HG02970 (cell line): Measurements from ENCODE around the gene NFIB.

ENCODE experiments used
- ATAC-seq: cut with Tn5 transposase; IDR thresholded peaks from one replicate; pipeline ENCODE4 v1.9.1; 2021; ENCODE audit warnings: mild to moderate bottlenecking, moderate library complexity, moderate number of reproducible peaks; ENCODE audit not compliant: unreplicated experiment, low FRiP score

NFIB gene

DNA sequence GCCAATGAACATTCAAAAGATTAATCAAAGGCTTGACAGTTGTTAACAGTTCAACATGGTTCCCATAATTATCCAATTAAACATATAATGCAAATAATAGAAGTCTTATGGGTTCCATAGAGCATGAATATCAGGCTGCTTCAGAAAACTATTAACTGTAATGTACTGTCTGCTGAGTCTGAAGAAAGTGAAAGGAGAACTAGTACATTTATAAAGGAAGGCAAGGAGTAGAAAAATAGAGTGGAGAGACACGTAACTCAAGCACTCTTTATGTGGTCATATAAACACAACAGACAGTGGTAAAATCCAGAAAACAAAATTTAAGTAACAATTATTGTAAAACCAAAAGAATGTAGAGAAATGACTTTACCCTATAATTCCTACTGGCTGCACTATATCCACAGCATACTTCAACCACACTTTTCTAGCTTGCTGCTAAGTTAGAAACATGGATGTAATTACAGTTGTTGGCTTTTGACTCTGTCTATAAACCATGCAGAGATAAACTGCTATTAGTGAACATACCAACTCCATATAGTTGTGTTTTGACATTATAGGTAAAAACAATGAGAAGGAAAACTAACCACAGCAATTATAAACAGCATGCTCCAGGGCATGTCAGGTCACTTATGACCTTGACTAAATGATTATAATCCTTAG is 32.7 kb downstream of the NFIB start:
- ATAC-seq: no peak

GRCh38 chr9:14279671-14280070 is 34.3 kb downstream of the NFIB start:
- ATAC-seq: no peak

DNA sequence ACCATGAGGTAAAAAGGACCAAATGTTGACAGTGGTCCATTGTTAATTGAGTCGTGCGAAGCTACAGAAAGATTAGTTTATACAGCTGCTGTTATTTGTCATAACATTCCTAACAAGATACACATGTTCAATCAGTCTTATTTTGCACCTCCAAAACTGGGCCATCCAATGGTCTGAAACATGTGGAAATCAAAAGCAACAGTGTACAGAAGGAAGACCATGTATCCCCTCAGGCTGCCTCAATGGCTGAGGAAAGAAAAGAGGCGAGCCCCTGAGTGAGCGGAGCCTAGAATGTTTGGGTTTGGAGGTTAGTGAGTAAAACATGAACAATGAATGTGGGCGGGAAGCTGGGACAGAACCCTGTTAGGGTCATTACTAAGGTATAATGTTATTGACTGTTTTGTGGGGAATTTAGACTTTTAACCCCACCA is 35.6 kb downstream of the NFIB start:
- no peak for ATAC-seq

GRCh38 chr9:14277761-14278160 is 36.2 kb downstream of the NFIB start:
- no peak for ATAC-seq

DNA sequence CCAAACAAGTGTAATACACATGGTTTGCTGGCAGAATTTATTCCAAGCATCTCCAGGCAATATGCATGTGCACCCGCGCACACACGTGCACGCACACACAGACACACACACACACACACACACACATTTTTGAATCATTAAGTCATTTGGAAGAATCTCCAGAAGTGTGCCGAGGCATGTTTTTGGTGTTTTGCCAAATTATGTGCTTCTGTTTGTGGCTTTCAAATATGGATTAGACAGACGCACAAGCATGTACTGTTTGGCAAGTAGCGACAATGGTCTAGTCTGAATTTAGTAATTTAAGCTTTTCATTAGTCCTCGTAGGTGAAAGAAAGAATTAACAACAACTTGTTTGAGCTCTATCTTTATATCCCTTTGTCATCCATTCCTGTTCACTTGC is 36.7 kb downstream of the NFIB start:
- ATAC-seq: no peak

DNA sequence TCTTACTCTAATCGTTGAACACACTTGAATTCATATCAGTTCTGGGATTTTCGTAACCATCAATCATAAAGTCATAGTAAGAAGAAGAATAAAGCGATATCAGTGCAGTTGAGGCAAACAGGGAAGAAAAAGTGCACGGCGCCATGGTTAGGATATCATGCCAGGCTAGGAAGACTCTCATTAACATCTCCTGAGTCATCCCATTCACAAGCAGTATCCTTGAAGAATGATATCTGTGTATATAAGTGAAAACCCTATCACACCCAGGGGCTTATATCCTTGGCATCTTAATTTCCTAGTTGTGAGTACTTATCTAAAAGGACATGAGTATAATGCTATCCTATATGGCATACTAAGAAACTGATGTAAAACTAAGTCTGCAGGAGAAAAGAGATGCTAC is 38.6 kb downstream of the NFIB start:
- ATAC-seq: no peak

- no peak for ATAC-seq
These were observed 40.2 kb downstream of the NFIB start for GRCh38 chr9:14273696-14274121.

GRCh38 chr9:14272927-14273528 is 40.9 kb downstream of the NFIB start:
- no peak for ATAC-seq

DNA sequence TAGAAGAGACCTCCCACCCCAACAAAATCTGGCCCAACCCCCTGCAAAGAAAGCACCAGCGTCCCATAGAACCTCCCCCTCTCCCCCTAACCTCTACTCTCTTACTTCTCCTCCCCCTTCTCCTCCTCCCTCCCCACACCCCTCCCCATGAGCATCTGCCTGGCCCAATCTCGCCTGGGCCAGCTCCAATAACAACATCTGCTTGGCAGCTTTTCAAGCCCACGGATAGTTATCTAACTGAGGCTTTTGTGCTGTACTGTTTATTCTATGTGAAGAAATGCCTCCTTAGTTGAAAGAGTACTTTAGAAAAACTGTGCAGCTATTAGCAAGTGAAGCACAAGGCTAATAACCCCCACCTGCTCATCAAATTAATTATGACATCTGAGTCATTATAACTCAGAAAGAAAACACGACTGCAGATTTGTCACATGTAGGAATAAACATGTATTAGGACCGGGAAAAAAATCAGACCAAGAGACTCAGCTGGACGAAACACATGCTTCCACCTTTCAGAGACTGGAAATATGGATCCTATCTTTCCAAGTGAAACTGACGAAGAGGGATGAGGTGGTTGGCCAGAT is 42.8 kb downstream of the NFIB start:
- ATAC-seq: no peak

DNA sequence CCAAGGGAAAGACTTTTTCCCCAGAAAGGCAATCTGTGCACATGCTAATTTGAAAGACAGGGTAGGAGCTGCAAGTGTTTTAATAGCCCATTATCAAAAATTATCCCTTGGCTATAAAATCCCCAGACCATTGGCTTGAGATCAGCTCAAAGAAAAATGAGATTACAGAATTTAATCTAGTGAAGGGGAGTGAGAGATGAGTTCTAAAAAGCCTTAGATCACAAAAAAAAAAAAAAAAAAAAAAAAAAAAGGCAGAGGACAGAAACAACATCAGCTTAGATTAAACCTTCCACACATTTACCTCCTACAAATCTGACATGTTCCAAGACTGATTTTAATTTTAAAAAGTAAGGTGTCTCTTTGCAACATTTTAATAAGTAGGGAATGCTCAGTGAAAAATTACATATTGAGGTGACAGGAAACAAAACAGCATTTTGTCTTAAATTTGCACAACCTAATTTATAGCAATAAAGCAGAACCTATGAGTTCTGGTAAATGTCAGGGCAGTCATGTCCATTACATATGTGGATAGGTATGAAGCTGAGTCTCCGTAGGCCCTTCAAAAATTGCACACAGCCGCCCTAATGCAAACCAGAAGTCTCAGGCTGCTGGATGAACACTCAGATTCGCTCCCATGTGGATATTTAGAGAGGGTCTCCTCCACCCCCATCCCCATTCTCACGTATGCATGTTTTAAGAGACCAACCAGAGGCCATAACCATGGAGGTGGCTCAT is 43.4 kb downstream of the NFIB start:
- ATAC-seq: no peak

DNA sequence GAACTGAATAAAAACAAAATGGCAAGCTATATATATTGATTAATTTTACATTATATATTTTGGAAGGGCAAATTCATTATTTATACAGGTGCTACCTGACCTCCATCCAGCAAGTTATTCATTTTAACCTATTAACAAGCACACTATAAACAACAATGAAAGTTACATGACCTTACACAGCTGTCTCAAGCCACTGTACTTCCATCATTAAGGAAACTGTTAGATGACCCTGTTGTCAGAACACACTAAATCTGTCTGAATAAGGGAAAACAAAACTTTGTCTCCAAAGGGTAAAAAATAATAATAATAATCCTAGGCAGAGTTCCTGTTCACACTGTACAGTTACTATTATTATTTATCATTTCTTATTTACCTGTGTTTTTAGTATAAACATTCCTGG is 44.0 kb downstream of the NFIB start:
- ATAC-seq: no peak

DNA sequence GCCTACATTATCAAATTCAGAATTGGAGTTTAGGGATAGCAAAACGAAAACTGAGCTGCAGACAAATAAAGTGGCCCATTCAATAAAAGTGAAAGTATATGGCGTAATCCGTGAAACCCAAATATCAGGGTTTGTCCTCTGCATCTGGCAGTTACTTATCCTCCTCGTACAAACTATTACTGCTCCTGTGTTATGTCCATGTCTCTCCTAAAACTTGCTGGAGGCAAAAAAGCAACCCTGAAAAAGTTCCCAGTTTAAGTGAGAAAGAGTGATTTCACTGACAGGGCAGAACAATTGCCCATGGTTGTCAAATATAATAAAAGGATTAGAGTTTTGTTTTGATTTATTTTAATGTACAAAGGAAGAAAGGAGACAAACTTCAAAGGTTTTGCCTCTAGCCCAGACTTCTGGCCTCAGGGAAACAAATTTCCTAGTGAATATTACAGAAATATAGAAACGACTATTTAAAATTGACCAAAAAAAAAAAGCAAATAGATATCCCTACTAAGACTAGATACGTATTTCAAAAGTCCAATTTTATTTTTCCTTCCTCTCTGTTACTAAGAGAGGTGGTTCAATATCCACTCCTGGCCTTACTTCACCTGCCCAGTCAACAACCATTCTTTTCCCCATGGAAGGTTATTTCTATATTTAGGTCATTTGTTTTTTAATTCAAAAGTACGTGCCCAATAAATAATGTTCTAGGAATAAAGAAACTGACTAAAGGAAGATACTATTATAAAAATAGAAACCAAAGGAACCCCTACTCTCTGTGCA is 50.0 kb downstream of the NFIB start:
- no peak for ATAC-seq

- ATAC-seq: no peak
These were observed 51.1 kb downstream of the NFIB start for GRCh38 chr9:14262827-14263226.

DNA sequence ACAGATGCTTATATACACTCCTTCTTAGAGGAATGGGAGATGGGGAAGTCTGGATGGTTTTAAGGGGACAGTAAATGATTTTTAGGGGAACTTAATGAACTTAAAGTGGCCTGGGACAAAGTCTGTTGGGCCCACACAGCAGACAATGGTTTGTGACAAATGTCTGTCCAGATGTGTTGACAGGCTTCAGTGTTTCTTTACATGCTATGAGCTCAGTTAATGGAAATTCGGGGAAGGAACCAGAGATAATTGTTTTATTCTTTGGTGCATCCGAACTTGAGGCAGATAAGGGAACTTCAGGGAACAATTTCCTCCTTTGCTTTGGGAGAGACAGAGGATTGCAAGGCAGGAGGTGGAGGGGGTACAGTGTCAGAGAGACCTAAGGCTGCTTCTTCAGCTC is 52.3 kb downstream of the NFIB start:
- no peak for ATAC-seq

GRCh38 chr9:14260101-14260500 is 53.8 kb downstream of the NFIB start:
- ATAC-seq: no peak

DNA sequence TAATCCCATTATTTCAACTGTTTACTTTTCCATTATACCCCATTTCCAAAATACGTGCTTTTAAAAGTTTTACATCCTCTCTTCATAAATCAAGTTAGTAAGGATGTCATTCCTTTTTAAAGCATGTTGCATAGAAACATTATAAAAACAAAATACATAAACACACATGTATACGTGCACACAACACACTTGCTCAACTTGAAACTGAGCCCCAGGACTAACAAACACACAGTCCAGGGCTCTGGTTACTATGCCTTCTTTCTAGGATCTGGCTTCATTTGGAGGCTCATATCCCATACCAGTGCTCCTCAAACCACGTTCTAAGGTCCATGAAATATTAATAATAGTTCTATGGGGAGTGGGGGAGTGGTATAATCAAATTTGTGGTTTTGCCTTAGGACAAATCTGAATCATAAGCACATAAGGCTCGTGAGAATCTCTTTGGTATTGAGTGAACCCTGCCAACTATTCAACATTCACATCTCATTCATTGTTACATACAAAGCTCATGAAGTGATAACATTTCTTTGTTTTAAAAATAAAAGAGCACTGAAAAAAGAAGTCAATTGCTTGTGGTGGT is 55.2 kb downstream of the NFIB start:
- ATAC-seq: no peak

DNA sequence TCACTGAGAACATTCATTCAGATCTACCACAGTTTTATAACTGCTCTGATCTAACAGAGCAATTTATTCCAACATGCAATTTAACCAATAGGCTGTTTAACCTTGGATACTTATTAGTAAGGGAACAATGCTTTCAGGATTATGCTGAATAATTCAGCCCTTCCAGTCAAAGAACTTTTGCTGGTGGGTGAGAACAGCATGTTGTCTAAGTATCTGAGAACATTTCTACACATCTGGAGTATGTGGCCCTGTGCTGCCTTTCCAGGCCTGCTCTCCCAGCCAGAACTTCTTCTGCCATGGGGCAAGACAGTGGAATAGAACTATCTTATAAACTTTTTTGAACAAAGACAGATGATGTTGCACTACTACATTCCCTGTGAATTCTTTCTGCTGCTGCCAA is 55.8 kb downstream of the NFIB start:
- ATAC-seq: no peak

- no peak for ATAC-seq
These were observed 57.4 kb downstream of the NFIB start for GRCh38 chr9:14256588-14256987.

DNA sequence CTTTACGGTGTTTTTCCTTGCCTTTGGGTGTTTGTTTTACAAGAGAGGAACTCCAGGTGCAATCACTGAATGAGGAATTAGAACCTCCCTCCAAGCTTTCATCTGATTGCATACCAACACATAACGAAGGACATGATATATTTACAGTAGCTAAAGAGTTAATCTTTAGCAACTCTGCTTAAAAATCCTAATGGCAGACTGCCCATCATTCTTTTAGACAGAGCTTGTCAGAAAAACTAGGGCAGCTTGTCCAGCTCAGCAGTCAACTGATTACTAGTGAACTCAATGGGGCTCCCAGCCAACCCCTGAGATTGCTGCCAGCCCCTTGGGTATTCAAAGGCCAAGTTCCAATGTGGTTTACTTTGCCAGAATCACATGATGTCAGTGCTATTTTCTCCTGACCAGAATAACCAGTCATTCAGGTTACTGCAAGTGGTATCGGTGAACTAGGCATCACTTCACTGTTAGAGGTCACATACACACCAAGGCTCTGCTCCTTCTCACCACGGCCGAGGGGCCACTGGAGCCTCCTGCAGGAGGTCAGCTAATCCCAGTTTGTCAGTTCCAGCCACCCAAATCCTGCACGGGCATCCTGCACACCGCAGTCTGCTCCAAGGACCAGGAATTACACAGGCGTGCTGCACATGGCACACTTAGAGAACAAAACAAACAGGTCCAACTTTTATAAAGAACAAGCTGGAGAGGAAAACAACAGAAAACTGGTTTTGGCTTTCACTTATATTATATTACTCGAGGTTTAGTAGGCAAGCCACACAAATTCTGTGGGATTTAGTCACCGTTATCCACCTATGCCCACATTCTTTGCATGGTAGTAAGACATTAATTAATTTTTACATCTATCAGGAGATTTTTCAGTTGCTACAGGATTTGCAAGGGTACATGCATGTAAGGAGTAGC is 62.5 kb downstream of the NFIB start:
- ATAC-seq: no peak
